Kidney tubule cell (primary cell): ENCODE data around the gene DLK2.
"Not testable (repeated sequence)": the region's sequence is repeated elsewhere in the genome, so short reads cannot be mapped to it uniquely, and the experiment has no call there.

Source experiments
- DNase-seq: peaks from one replicate; pipeline ENCODE4 v3.0.0-alpha.2; 2018; ENCODE audit warnings: low spot score

Gene DLK2

DNA sequence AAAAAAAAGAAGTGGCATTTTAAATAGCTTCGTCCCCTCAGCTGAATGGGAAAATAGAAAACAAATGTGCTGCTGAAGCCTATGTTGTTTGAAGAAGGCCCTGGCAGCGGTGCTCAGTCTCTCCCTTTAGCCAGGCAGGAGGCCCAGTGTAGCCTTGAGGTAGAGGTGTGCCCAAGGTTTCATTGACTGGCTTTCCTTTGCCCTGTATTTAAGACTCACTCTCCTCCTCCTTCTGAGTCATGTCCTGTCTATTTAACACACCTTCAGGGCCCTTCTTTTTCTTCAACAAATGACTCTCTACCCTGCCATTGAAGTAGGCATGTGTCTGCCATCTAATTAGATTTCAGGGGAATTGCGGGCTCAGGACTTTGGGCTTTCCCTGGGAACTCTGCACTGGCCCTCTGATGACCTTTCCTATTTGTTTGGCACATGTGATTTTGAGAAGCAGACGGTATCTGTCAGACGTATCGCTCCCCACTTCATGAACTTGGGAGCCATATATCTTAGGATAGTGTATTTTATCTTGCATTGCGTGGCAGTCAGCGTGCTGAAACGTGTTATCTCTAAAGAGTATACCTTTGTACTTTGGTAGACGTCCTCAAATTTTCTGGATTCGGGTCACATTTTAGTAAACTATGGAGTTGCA lies 26.4 kb upstream of the DLK2 start:
- peak; percentile 75 for DNase-seq

DNA sequence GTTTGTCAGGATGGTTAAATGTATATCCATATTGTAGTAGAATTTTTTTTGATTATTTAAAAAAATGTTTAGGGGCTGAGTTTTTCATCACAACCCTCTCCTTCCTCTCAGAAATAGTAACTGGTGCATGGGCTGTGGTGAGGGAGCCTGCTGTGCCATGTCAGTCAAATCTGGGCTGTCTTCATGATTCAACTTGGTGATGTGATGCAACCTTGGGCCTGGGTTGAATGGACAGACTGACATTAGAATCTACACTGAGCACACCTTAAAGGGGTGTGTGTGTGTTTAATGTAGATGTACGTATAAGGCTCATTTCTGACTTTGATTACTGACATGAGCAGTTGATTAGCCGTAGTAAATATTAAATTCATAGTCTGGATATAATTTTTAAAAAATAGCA lies 25.7 kb upstream of the DLK2 start:
- DNase-seq = peak; percentile 36

DNA sequence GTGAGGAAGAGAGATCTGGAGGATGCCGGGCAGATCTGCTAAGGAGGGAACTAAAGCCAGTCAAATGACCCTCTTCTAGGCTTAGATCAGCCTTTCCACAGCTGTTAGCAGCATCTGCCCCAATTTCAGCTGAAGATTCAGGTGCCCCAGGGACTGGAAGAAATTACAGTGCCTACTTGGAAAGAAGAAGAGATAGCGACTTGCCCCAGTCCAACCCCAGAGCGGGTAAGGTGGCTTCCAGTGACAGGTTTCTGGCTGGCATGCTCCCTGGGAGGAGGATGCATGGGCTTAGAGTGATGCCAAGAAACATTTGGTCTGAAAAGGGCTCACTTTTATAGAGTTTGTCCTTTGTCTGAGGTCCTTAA lies 22.6 kb upstream of the DLK2 start:
- no peak for DNase-seq

DNA sequence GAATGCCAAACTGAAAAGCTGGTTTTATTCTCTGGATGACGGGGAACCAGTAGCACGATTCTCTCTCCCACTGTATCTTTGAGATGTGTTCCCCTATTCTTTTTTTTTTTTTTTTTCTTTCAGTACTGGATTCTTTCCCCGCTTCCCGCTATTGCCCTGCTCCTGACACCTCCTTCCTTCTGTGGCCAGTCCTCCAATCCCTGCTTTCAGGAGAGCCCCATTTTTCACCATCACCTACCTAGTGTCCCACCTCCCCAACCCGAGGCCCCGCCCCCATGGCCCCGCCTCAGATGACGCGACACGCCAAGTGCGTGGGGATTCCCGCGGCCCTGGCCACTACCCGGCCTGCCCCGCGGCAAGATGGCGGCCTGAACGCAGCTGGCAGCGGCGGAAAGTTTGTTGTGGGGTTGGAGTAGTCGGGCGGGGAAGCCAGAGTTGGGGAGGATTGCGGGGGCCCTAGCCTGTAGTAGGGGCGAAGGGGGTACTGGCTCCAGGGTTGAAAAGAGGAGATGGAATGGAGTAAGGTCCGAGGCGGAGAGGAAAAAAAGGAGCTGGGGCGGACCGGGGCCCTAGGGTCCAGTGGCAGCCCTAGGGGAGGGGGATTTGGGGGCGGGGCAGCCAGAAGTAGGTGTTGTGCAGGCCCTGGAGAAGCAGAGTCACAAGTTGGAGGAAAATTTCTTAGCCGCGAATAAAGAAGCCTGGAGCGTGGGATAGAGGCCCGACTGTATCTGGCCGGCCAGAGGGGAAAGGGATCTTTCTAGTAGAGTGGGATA lies 22.1 kb upstream of the DLK2 start, which contains the start of gene TJAP1:
TJAP1 (plus strand) TSS at position 336 of the 773 bp plus-strand sequence. CDS start 21,432 bp downstream, outside the sequence.
- DNase-seq = peak; percentile 86

DNA sequence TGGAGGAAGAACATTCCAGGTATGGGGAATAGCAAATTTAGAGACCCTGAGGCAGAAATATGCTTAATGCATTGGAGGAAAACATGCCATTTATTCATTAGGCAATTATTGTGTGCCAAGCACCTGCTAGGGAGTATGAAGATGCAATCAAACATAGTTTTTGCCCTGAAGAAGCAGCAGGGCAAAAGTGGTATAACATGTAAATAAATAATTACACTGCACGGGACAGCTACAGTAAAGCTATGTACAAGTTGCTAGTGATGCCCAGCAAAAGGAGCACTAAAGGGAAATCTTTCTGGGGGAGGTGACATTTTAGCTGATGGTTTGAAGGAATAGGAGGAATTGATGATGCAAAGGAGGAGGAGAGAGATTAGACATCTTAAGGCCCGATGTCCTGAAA lies 21.4 kb upstream of the DLK2 start:
- no peak for DNase-seq

DNA sequence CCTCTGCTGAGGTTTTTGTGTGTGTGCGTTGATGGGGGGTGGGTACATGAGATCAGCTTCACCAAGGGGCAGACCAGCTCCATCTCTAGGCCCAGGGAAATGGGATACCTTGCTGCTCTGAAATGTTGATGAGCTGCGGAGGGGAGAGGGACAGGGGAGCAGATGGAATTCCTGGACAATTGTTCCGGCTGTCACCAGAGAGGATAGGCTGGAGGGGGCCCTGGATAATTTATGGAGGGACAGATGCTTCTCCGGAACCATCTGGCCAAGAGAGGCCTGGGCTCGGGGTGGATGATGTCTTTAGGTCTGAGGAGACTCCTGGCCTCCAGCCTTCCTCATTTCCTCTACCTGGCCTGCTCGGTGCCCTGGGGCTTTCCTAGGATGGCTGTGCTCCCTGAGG lies 20.2 kb upstream of the DLK2 start:
- DNase-seq = no peak

DNA sequence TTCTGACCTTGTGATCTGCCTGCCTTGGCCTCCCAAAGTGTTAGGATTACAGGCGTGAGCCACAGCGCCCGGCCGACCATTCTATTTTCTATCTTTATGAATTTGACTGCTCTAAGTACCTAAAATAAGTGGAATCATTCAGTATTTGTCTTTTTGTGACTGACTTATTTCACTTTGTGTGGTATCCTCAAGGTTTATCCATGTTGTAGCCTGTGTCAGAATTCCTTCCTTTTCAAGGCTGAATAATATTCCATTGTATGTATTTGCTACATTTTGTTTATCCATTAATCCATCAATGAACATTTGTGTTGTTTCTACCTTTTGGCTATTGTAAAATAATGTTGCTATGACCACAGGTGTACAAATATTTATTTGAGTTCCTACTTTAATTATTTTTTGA lies 17.2 kb upstream of the DLK2 start:
- no peak for DNase-seq

DNA sequence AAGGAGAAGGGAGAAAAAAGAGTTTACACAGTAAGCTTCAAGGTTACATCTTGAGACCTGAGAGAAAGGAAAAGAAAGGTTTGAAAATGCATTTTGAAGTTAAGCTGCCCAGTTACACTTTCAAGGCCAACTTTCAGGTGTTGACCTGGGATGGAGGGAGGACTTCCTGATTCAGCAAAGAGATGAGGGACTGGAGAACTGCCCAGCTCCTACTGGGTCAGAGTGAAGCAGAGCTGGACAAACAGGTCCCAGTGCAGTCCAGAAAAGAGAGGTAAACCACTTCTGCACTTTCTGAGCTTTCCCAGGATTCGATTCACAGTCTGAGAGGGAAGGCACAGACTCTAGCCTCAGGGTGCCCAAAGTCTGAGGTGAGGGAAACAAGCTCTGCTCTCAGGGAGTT lies 16.1 kb upstream of the DLK2 start:
- no peak for DNase-seq

DNA sequence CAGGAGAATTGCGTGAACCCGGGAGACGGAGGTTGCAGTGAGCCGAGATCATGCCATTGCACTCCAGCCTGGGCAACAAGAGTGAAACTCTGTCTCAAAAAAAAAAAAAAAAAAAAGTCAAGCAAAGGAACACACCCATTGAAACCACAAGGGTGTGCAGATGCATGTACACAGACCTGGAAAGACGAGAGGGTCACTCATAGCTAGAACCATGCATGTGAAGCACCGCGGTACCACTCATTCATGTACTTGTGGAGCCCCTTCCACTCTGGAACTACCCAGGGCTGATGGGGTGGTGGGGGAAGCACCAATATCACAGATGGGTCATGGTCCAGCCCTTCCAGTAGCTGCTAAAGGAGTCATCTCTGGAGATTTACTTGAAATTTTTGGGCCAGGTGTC lies 14.6 kb upstream of the DLK2 start:
- DNase-seq = no peak

DNA sequence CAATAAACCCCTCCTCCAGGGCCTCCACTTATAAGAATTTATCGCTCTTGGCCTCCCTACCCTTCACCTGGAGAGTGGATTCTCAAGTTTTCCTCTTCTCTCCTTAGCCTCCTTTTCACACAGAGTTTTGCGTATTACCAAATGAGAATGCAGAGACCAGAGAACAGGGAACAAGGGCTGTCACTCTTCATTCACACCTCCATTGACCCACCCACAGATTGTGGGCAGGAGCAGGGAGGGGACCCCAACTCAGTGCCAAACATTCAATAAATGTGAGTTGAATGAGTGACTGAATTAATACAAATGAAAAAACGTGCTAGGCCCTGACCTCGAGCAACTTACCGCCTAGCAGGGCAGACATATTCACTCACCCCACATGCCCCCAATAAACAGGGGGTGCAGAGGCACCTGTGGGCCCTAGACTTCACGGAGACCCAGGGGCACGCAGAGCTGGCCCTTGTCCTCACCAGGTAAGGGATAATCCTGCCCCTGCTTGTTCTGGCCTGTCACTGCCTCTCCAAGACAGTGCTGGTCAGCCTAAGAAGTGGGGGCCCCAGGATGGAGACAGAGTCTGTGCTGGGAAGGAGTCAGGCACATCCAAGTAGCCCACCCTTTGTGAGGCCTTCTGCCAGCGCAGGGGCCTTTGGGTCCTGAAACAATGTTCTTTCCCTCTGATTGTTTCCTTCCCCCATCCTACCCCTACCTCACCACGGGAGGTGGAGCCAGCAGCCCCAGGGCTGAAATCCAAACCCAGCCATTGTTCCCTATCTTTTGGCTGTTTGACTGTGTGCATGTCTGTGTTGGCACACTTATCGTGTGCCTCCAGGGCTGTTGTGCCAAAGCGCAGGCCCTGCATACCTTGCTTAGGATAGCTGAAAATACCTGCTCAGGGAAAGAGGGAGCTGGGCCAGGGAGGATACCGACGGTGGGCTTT lies 13.7 kb upstream of the DLK2 start:
- no peak for DNase-seq

DNA sequence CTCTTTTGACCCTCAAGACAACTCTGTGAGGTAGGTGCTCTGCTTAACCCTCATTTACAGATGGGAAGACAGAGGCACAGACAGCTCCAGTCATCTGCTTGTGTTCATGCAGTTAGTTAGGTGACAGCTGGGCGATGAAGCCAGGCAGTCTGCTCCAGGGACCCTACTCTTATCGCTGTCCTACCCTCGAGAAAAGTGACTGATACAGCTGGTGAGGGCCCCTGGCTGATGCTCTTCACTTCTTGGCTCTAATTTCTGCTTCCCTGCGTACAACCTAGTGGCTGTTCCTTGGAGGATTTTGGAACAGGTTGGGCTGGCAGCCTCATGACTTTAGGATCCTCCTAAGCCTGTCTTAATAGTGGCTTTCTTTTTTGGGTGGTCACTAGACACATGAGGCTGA lies 12.9 kb upstream of the DLK2 start:
- DNase-seq = no peak

DNA sequence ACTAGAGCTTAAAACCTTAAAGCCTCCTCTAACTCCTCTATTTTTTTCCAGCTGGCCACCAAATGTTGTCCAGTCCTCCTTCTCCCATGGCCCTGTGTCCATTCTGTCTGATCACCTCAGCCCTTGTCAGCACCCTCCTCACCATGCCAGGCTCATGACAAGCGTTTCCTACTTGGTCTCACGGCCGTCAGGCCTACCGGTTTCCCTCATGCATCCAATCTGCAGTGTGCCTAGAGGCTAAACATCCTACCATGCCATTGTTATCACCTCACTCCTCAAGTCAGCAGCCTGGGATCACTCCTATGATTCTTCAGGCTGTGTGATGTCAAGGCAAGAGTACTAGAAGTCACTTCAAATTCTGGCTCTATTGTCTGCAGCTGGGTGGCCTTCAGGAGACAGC lies 12.4 kb upstream of the DLK2 start:
- DNase-seq = no peak

DNA sequence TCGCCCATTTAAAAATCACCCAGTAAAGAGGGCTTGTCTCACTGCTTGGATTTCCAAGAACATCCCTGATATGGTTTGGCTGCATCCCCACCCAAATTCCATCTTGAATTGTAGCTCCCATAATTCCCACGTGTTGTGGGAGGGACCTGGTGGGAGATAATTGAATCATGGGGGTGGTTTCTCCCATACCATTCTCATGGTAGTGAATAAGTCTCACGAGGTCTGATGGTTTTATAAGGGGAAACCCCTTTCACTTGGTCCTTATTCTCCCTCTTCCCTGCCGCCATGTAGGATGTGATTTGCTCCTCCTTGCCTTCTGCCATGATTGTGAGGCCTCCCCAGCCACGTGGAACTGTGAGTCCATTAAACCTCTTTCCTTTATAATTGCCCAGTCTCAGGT lies 11.9 kb upstream of the DLK2 start:
- not testable (repeated sequence) for DNase-seq

DNA sequence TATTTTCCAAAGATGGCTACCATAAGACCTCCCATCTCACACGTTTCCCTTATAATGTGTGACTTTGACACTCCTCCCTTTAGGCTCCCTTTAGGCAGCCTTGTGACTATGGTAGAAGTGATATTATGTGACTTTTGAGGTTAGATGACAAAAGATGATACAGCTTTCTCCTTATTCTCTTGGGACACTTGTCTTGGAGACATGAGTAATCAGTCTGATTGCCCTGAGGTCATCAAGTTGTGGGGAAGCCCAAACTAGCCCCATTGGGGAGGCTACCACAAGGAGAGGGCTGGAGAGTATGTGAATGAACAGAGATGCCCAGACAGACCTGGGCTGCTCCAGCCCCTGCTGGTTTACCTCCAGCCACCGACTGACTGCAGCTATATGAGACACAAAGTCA lies 10.6 kb upstream of the DLK2 start:
- no peak for DNase-seq

DNA sequence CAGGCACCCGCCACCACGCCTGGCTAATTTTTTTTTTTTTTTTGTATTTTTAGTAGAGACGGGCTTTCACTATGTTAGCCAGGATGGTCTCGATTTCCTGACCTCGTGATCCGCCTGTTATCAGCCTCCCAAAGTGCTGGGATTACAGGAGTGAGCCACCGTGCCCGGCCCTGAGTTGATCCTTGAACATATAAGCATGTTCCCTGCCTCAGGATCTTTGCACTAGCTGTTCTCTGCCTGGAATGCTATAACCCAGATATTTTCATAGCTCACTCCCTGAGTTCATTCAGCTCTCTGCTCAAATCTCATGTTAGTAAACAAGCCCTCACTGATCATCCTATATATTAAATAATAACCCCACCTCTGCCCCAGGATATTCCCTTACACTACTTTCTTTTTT lies 9.0 kb upstream of the DLK2 start:
- DNase-seq = no peak

DNA sequence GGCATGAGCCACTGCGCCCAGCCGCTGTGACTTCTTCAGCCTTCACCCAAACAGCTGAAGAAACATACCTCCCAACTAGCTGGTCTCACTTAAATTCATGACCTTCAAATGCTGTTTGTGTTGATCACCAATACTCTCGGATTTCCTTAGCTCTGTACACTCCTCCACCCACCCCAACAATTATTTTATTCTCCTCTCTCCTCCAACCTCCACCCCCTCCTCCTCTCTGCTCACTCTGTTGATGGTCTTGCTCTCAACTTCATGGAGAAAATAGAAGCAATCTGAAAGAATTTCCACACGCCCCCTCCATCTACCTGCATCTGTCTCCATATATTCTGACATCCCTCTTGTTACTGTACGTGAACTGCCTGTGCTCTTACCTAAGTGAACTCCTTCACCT lies 6.6 kb upstream of the DLK2 start:
- DNase-seq = no peak

DNA sequence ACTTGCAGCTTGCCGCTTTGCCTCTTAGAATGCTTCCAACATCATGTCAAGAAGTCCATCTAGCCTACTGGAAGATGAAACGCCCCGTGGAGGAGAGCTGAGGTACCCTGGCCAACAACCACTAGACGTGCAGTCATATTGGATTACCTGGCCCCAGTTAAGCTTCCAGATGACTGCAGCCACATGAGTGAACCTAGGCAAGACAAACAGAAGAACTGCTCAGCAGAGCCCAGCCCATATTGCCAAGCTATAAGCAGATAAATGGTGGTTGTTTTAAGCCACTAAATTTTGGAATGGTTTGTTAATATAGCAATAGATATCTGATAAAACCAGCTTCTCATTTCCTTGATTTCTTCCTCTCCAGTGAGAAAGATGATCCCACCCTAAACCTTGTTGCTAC lies 4.7 kb upstream of the DLK2 start:
- DNase-seq = no peak

DNA sequence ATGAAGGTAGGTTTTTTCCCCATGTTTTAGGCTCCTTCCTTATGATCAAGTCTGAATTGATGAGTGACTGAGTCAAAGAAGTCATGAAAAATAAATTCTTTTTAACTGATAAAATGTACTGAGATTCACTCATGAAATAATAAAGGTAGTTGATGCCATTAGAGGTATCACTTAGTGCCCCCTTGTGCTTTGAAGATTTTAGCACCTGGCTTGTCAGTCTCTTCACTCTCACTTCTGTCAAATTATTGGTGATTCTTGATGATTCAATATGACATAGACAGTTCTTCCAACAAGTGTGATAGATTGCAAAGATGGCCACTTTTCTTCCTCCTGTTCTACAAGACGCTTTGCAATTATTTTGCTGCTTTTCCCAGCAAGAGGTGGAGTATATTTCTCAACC lies 4.2 kb upstream of the DLK2 start:
- no peak for DNase-seq

DNA sequence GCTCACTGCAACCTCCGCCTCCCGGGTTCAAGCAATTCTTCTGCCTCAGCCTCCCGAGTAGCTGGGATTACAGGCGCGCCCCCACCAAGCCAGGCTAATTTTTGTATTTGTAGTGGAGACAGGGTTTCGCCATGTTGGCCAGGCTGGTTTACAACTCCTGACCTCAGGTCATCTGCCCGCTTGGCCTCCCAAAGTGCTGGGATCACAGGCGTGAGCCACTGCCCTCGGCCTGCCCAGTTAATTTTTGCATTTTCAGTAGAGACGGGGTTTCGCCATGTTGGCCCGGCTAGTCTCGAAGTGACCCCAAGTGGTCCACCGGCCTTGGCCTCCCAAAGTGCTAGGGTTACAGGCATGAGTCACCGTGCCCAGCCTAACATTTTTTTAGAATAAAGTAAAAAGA lies 2.8 kb upstream of the DLK2 start:
- DNase-seq = not testable (repeated sequence)

DNA sequence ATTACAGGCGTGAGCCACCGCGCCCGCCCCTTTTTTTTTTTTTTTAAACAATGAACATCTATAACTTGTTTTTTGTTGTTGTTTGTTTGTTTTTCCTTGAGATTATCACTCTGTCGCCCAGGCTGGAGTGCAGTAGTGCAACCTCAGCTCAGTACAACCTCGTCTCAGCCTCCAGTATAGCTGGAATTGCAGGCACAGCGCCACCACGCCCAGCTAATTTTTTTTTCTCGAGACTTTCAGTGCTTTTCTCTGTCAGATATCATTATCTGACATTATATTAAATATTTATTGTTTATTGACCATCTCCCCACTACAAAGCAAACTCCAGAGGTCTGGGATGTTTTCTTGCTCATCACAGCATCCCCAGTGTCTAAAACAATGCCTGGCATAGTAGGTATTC lies 2.3 kb upstream of the DLK2 start:
- DNase-seq = no peak

DNA sequence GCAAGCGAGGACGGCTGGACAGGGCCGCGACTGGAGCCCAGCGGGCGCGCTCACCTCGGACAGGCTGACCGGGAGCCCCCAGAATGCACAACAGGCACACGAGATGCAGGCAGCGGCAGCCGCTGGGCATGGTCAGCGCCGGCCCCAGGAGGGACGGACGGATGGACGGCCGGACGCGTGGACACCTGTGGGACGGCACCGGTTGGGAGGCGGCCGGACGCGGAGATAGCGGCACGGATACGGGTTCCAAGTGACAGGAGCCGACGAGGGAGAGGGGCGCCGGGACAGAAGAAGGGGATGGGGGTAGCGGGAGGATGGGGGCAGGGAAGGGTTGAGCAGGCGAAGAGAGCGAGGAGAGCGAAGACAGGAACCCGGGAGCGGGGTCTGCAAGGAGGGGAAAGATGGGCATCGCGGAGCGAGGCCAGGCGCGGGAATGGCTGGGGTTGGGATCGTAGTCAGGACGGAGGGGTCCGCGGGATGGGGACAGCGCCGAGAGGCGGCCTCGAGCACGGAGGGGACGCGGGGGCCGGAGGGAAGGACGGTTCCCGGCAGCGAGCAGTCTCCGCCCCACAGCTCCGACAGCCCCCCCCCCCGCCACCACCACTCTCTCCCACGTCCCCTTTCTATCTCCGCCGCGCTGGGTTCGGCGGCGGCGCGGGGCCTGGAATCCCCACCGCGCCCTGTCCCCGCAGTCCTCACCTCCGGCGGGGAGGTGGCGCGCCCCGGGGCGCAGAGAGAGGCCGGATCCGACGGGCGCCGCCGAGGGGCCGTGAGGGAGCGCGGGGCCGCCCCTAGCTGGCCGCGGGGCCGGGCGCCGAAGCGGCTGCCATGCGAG lies 435 bp downstream of the DLK2 start:
- DNase-seq = peak; percentile 79

DNA sequence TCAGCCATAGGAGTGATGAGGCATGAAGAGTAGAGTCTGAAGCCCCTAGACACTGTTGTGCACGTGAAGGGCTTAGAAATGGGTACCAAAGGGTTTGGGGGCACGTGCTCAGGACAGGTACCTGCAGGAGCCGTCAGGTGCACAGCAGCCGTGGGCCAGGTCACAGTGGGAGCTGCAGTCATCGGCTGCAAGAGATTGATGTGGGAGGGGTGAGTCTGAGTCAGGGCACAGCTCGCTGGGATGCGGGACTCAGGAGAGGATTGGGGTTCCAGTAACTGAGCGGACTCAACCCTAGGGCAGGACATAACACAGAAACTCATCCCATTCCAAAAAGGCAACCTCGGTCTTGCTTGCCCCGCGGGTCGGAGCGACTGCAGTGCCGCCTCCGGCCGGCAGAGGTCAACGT lies 1.1 kb downstream of the DLK2 start:
- no peak for DNase-seq
